NCI-H82 (cell line): Measurements from ENCODE around the gene SACS.
"Not testable (repeated sequence)": the region's sequence is repeated elsewhere in the genome, so short reads cannot be mapped to it uniquely, and the experiment has no call there.

Experiments used
- DNase-seq: peaks from one replicate; lab custom pipeline; 2025; lab: John Stamatoyannopoulos, UW

Gene SACS

DNA sequence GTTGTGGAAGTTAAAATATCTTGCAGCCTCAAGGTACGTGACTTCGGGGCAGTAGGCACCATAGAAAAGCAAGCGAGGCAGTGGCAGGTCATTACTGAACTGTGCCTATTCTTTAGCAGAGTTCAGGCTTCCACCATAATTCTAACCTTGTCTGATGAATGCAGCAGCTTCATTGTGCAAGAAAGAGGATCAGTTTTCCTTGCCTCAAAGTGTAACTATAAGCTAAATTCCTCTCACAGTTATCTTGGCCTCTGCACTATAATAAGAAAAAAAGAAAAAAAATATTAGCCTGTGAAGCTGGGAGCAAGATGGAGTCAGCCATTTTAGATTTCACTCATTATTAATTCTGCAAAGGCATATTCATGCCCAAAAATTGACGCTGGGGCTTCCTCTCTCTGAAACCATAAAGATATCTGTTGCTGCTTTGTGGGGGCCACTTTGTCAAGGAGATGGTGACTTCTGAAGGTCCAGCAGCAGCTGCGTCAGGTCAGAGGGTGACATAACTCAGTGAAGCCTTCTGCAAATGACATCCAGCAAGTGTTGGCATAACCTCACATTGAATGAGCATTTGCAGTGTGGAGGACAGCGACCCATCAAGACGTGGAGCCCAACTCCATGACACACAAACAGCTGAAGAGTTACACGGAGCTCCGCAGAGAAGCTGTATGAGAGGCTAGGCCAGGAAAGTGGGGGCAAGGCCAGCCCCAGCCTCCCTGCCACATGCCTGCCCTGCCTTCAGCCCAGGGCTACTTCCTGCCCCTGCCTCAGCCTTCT lies 23.1 kb upstream of the SACS start:
- no peak for DNase-seq

DNA sequence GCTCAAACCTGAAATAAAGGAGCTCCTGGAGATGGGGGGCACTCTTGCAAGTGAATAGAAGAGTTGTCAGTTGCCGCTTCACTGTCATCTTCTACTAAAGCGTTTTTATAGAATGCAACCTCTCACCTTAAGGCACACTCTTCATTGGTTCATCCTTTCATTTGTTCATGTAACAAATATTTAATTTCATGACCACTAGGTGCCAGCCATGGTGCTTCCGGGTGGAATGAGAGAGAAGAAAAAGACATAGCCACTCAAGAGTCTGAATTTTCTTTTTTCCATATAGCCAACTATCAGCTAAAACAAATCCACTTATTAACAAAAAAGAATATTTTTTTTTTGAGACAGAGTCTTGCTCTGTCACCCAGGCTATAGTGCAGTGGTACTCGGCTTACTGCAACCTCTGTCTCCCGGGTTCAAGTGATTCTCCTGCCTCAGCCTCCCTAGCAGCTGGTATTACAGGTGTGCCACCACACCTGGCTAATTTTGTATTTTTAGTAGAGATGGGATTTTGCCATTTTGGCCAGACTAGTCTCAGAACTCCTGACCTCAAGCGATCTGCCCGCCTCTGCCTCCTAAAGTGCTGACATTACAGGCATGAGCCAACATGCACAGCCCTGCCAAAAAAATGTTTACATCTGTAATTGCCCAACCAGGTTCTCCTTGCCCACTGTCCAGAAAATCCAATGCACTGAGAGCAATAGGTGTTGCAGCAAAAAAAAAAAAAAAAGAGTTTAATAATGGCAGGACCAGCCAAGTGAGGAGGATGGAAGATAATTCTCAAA lies 22.1 kb upstream of the SACS start:
- DNase-seq = no peak

GRCh38 chr13:23453132-23453531 lies 19.6 kb upstream of the SACS start:
- DNase-seq = peak; percentile 35

DNA sequence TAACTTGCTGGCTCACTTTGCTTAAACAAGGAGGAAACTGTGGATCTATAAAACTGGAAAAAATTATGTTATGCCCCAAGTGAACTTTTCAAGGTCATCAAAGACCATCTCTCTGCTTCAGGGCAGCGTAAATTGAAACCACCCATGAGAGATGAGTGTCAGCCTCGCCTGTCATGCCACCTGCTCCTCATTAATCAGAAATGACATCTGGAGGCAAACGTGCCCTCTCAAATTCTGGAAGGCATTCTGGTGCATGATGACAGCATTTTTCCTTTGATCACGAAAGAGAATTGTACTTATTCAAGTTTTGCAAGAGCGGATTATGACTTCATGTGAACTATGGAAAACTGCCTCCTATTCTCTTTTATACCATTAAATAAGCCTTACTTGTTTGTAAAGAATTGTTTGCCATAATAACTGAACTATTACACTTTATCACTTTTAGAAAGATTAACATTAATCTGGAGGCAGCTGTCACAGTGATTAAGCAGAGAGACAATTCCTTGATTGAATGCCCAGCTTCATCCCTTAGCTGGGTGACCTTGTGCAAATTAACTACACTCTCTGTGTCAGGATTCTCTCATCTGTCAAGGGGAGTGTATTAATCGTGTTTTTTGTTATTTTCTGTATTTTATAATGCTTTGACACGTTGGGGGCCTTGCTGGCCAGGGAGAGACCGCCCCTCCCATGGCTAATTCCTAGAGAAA lies 17.0 kb upstream of the SACS start:
- DNase-seq = peak; percentile 98

GRCh38 chr13:23449398-23450162 lies 16.1 kb upstream of the SACS start:
- DNase-seq = peak; percentile 48

DNA sequence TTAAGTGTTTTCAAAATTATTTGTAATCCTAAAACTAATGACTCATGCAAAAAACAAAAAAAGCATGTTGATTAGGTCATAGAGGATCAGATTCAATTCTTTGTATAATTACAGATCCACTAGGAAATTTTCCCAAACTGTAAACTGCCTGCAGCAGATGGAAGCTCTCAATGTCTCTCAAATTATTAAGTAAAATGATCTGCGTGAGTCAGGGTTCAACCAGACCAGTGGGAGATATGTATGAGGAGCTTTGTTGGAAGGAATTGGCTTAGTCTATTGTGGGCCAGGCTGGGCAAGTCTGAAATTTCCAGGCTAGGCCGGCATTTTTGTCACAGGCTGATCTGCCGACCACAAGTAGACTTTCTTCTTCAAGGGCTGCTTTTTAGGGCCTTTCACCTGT lies 14.4 kb upstream of the SACS start:
- peak; percentile 63 for DNase-seq

GRCh38 chr13:23445794-23446193 lies 12.3 kb upstream of the SACS start:
- DNase-seq = no peak

DNA sequence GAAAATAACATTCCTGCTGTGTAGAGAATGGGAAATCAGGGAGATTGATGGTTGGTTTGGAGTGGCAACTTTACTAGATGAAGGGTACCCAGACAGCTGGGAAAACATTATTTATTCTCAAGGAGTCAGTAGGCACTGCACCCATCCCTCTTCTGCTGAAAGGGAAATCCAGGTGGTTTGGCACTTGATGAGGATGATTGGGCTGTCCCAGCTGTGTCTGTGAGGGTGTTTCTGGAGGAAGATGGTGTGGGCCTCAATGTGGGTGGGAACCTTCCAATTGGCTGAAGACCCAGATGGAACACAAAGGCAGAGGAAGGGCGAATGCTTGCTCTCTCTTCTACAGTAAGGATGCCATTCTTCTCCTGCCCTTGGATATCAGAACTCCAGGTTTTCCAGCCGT lies 10.4 kb upstream of the SACS start:
- DNase-seq = no peak

DNA sequence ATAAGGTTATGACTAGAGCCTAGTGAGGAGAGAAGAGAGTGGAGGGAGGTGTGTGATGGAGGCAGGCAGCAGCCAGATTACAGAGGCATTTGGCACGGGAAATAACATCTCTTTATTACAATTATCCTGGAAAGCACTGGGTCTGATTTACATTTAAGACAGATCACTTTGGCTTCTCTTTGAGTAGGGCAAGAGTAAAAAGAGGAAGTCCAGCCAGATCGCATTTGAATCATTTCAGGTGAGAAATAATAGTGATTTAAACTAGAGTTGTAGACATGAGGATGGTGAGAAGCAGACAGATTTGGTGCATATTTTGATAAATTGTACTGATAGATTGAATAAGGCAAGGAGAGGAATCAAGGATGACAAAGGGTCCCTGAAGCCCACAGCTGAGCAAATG lies 9.6 kb upstream of the SACS start:
- DNase-seq = no peak

GRCh38 chr13:23440821-23441618 lies 7.5 kb upstream of the SACS start:
- DNase-seq = no peak

DNA sequence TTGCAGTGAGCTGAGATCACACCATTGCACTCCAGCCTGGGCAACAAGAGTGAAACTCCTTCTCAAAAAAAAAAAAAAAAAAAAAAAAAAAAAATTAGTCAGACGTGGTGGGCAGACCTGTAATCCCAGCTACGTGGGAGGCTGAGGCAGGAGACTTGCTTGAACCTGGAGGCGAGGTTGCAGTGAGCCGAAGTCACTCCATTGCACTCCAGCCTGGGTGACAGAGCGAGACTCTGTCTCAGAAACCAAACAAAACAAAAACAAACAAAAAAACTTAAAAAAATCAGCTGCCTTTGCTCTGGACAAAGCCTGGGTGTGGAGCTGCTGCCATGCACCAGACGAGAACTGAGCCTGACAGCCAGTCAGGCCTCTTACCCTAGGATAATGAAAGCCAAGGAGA lies 6.8 kb upstream of the SACS start:
- not testable (repeated sequence) for DNase-seq

GRCh38 chr13:23437916-23438315 lies 4.4 kb upstream of the SACS start:
- no peak for DNase-seq

DNA sequence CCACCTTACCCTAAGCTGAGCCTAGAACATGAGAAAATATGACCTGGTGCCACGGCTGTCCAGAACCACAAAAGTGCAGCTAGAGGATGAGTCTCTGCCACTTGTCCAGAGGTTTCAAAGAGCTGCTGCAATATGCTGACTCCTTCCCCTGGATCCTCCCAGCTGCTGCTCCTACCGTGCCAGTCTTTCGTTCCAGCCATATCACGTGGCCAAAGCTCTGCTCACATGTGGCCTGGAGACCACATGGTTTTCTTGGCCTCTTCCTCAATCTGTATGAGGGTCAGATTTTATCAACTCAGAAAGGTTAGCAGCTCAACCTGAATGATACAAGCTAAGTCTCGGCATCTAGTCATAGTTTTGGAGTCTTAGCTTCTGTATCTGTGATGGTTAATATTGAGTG lies 3.2 kb upstream of the SACS start:
- DNase-seq = peak; percentile 60

DNA sequence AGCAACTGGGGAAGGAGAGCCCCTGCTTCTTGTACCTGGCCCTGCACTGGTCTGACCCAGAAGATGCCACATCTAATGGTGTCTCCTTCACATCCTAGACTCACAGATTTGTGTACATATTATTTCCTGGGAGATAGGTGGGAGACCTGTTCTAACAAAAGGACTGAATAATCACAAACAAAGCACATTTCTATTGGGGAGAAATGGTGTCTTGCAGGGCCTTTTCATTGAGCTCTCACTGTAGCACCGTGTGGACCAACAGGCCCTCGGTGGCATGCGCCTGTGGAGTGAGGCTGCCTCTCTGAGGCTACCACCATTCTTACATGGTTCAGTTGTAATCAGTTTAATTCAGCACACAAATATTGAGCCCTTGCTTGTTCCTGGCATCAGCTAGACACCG lies 989 bp upstream of the SACS start:
- DNase-seq = peak; percentile 28

DNA sequence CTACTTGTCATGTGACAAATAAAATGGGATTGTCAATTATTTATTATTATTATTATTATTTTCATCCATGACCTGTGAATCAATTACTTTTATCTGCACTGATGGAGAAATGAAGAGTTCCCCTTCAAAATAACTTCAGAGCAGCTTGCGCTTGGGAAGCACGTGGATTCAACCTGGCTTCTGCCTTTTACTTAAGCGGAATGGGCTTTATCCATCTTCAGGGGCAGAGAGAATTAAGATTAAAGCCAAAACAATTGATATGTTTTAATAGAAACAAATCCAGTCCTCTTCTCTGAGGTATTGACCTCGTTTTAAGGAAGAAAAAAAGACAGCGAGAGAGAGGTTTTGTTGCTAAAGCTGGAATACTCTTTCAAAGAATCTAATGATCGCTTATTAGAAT lies 876 bp downstream of the SACS start:
- DNase-seq = peak; percentile 62

DNA sequence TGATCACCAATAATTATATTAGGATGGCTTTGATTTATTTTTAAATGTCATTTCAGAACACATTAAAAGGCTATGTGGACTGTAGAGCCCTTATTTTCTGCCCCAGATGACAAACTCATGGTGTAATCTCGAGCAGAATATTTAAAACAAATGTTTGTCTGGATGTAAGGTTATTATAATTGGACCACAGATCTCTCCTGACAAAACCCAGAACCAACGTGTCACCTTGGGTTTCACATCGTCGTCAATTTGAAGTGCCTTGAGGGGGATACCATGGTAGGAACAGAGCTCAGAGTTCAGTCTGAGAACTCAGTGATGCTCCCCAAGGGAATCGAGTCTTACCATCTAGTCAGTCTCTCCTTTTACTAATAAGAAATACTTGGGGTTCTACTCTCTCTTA lies 2.8 kb downstream of the SACS start:
- peak; percentile 18 for DNase-seq

DNA sequence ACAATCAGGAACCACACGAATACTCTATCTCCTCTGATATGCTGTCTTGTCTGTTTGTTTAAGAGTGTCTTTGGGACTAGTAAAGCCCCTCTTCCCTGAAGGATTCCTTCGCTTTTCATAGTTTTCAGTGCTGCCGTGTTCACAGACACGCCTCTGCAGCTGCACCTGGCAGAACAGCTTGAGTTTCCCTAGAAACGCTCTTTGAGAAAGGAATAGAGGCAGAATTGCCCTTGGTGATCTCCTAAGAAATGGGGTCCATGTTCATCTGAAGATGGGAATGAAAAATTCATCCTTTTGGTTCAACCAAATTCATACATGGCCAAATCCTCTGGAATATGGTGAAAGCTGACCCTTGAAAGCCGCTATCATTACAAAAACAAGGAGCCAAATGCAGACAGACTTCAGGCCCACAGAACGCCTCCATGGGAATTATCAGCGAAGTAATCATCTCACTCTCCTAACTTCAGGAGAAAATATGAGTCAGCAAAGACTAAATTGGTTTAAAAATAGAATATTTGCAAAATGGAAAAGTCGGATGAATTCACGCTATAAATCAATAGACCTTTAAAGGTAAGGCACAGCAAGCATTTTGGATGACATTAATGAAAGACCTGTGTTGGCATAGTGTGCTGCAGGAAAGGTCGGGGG lies 5.5 kb downstream of the SACS start:
- DNase-seq = no peak

GRCh38 chr13:23427342-23427843 lies 6.1 kb downstream of the SACS start:
- DNase-seq = no peak

GRCh38 chr13:23421596-23421995 lies 11.9 kb downstream of the SACS start:
- DNase-seq = no peak
